ENCODE data around the gene PARD6A.

The PARD6A gene

DNA sequence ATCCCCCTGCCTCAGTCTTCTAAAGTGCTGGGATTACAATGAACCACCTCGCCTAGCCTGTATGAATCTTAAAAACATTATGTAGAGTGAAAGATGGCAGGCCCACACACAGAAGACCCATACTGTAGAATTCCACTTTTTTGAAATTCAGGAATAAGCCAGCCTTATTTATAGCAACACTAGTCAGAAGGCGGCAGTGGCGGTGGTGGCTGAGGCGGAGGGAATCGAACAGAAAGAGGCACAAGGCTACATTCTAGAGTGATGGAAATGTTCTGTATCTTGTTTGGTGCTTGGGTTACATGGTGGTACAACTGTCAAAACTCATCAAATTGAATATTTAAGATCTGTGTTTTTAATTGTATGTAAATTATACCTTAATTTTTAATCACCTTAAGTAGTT lies 47.0 kb downstream of the PARD6A start:
- Histone ChIP-seq H3K27me3 (ENCODE audit: control insufficient read depth, insufficient read depth, low read length) (no peaks in the 10 kb centered on the region), H3K4me2 (ENCODE audit: low read length) (no peak overlapping the region), H3K9me3 (replicated peaks; ENCODE audit: low read length) (no peaks in the 10 kb centered on the region), H3K4me3 (ENCODE audit: low read length) (no peak overlapping the region), H3K36me3 (ENCODE audit: insufficient read depth, low read length) (no peaks in the 10 kb centered on the region), H3K4me1 (ENCODE audit: control insufficient read depth, insufficient read depth, low read length) (peaks cover 11% of the 10 kb centered on the region), H3K9ac (ENCODE audit: low read depth, low read length) (no peak overlapping the region)

DNA sequence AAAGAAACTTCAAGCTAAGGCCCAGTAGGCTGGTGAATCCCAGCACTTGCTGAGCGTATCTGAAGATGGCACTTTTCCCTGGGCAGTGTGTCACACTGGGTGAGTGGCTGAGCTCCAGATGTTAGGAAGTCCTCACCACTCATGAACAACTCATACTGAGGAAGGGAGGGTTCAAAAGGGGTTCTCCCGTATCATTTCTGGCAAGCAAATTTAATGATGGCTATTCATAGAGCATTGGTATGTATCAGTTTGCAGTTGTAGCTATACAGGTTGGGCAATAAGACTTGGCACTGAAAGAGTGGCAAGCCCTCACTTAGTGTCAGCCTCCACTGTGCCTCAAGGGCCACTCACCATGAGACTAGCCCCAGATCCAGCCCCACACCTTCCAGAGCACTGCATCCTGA lies 47.6 kb downstream of the PARD6A start:
- no peaks in the 10 kb centered on the region for H3K27me3 ChIP-seq (ENCODE audit: control insufficient read depth, insufficient read depth, low read length)
- no peaks in the 10 kb centered on the region for H3K9me3 ChIP-seq (replicated peaks; ENCODE audit: low read length)
- H3K4me2 ChIP-seq (ENCODE audit: low read length), result no peak overlapping the region
- H3K36me3 ChIP-seq (ENCODE audit: insufficient read depth, low read length), result no peaks in the 10 kb centered on the region
- H3K4me3 ChIP-seq (ENCODE audit: low read length), result no peak overlapping the region
- H3K9ac ChIP-seq (ENCODE audit: low read depth, low read length), result no peak overlapping the region
- H3K4me1 ChIP-seq (ENCODE audit: control insufficient read depth, insufficient read depth, low read length), result peaks cover 11% of the 10 kb centered on the region

- no peak overlapping the region for H3K4me3 ChIP-seq (ENCODE audit: low read length)
- no peaks in the 10 kb centered on the region for H3K9me3 ChIP-seq (replicated peaks; ENCODE audit: low read length)
- H3K36me3 ChIP-seq (ENCODE audit: insufficient read depth, low read length), result no peaks in the 10 kb centered on the region
- no peak overlapping the region for H3K9ac ChIP-seq (ENCODE audit: low read depth, low read length)
- H3K4me2 ChIP-seq (ENCODE audit: low read length), result no peak overlapping the region
- H3K27me3 ChIP-seq (ENCODE audit: control insufficient read depth, insufficient read depth, low read length), result no peaks in the 10 kb centered on the region
- peaks cover 11% of the 10 kb centered on the region for H3K4me1 ChIP-seq (ENCODE audit: control insufficient read depth, insufficient read depth, low read length)
These were observed 48.3 kb downstream of the PARD6A start for GRCh38 chr16:67709050-67709449.

- H3K4me3 ChIP-seq (ENCODE audit: low read length), result no peak overlapping the region
- H3K4me1 ChIP-seq (ENCODE audit: control insufficient read depth, insufficient read depth, low read length), result peaks cover 11% of the 10 kb centered on the region
- no peak overlapping the region for H3K9ac ChIP-seq (ENCODE audit: low read depth, low read length)
These were observed 49.8 kb downstream of the PARD6A start for GRCh38 chr16:67710607-67711006.

More at GRCh38 chr16:67710607-67711006, 49.8 kb downstream of the PARD6A start:
- no peaks in the 10 kb centered on the region for H3K36me3 ChIP-seq (ENCODE audit: insufficient read depth, low read length)
- no peak overlapping the region for H3K4me2 ChIP-seq (ENCODE audit: low read length)
- H3K27me3 ChIP-seq (ENCODE audit: control insufficient read depth, insufficient read depth, low read length), result no peaks in the 10 kb centered on the region
- H3K9me3 ChIP-seq (replicated peaks; ENCODE audit: low read length), result no peaks in the 10 kb centered on the region
